H9 (cell line): ENCODE measurements around the gene THSD7A. TPM values are rescaled to one million over a fixed set of nuclear protein-coding genes. Genes with fewer than 3 reads are reported as not detected.

ENCODE experiments used
- DNase-seq: peaks from one replicate; pipeline ENCODE4 v3.0.0-alpha.2; 2017
- H2AFZ ChIP-seq: one replicate; pipeline ENCODE4 v1.6.1; 2013; ENCODE audit warnings: mild to moderate bottlenecking, low read length, control low read depth, moderate library complexity
- H2AK5ac ChIP-seq: 2 replicates; pipeline ENCODE4 v1.6.1; 2013; ENCODE audit warnings: low read length, control low read depth, mixed read lengths; ENCODE audit not compliant: insufficient read length
- H2BK120ac ChIP-seq: one replicate; pipeline ENCODE4 v1.6.1; 2013; ENCODE audit warnings: low read depth, mild to moderate bottlenecking, low read length, control low read depth, inconsistent platforms; ENCODE audit not compliant: poor library complexity, severe bottlenecking
- H2BK12ac ChIP-seq: 2 replicates; pipeline ENCODE4 v1.6.1; 2013; ENCODE audit warnings: low read length, control low read depth, mixed read lengths, low read depth; ENCODE audit not compliant: insufficient read length
- H2BK15ac ChIP-seq: 2 replicates; pipeline ENCODE4 v1.6.1; 2013; ENCODE audit warnings: low read depth, low read length, control low read depth
- H2BK20ac ChIP-seq: one replicate; pipeline ENCODE4 v1.6.1; 2013; ENCODE audit warnings: low read depth, mild to moderate bottlenecking, low read length, control low read depth, inconsistent platforms; ENCODE audit not compliant: poor library complexity, severe bottlenecking
- H2BK5ac ChIP-seq: 2 replicates; pipeline ENCODE4 v1.6.1; 2013; ENCODE audit warnings: low read length, control low read depth, mixed read lengths; ENCODE audit not compliant: insufficient read length
- H3K14ac ChIP-seq: 2 replicates; pipeline ENCODE4 v1.6.1; 2013; ENCODE audit warnings: low read length, control low read depth; ENCODE audit not compliant: insufficient read depth
- H3K18ac ChIP-seq: 2 replicates; pipeline ENCODE4 v1.6.1; 2013; ENCODE audit warnings: low read depth, mild to moderate bottlenecking, mixed read lengths, low read length, control low read depth; ENCODE audit not compliant: insufficient read length
- H3K23ac ChIP-seq: 2 replicates; pipeline ENCODE4 v1.6.1; 2013; ENCODE audit warnings: low read length, control low read depth, mixed read lengths, low read depth; ENCODE audit not compliant: insufficient read length
- H3K23me2 ChIP-seq: 2 replicates; pipeline ENCODE4 v1.6.1; 2013; ENCODE audit warnings: low read depth, mild to moderate bottlenecking, mixed read lengths, low read length, control low read depth; ENCODE audit not compliant: insufficient read length, poor library complexity, severe bottlenecking
- H3K27ac ChIP-seq: 2 replicates; pipeline ENCODE4 v1.5.1; 2013; ENCODE audit warnings: low read length, control low read depth, mixed read lengths, low read depth; ENCODE audit not compliant: insufficient read length
- H3K27me3 ChIP-seq: 2 replicates; pipeline ENCODE4 v1.6.1; 2013; ENCODE audit warnings: low read length, control low read depth, inconsistent platforms; ENCODE audit not compliant: insufficient read depth
- H3K4ac ChIP-seq: 2 replicates; pipeline ENCODE4 v1.6.1; 2013; ENCODE audit warnings: low read depth, mild to moderate bottlenecking, control low read depth, inconsistent platforms, low read length, moderate library complexity
- H3K4me1 ChIP-seq: 2 replicates; pipeline ENCODE4 v1.6.1; 2013; ENCODE audit warnings: low read length, control low read depth, inconsistent platforms; ENCODE audit not compliant: insufficient read depth
- H3K4me2 ChIP-seq: 2 replicates; pipeline ENCODE4 v1.6.1; 2013; ENCODE audit warnings: low read length, control low read depth, mixed read lengths; ENCODE audit not compliant: insufficient read length, insufficient read depth
- H3K56ac ChIP-seq: 2 replicates; pipeline ENCODE4 v1.6.1; 2013; ENCODE audit warnings: low read depth, mild to moderate bottlenecking, mixed read lengths, low read length, control low read depth; ENCODE audit not compliant: insufficient read length
- H3K79me1 ChIP-seq: 2 replicates; pipeline ENCODE4 v1.6.1; 2013; ENCODE audit warnings: low read depth, mild to moderate bottlenecking, moderate library complexity, low read length, control low read depth, inconsistent platforms; ENCODE audit not compliant: insufficient read depth, poor library complexity, severe bottlenecking
- H3K79me2 ChIP-seq: 2 replicates; pipeline ENCODE4 v1.6.1; 2013; ENCODE audit warnings: low read length, control low read depth, inconsistent platforms; ENCODE audit not compliant: insufficient read depth
- H3K9ac ChIP-seq: 2 replicates; pipeline ENCODE4 v1.6.1; 2013; ENCODE audit warnings: low read length, control low read depth, mixed read lengths; ENCODE audit not compliant: insufficient read length; ENCODE audit errors: extremely low read depth
- H3K9me3 ChIP-seq: one replicate; pipeline ENCODE4 v1.6.1; 2013; ENCODE audit warnings: low read depth, low read length, inconsistent platforms; ENCODE audit not compliant: control insufficient read depth
- H3T11ph ChIP-seq: one replicate; pipeline ENCODE4 v1.6.1; 2013; ENCODE audit warnings: mild to moderate bottlenecking, low read length, control low read depth, inconsistent platforms
- H4K20me1 ChIP-seq: one replicate; pipeline ENCODE4 v1.6.1; 2013; ENCODE audit not compliant: control insufficient read depth, insufficient read length, insufficient read depth
- H4K5ac ChIP-seq: 2 replicates; pipeline ENCODE4 v1.6.1; 2013; ENCODE audit warnings: low read depth, mild to moderate bottlenecking, mixed read lengths, low read length, control low read depth; ENCODE audit not compliant: insufficient read length
- H4K8ac ChIP-seq: replicated peaks from 2 replicates; pipeline ENCODE4 v1.6.1; 2013; ENCODE audit warnings: low read length, control low read depth, mixed read lengths, low read depth; ENCODE audit not compliant: insufficient read length
- H4K91ac ChIP-seq: 2 replicates; pipeline ENCODE4 v1.6.1; 2013; ENCODE audit warnings: low read depth, mild to moderate bottlenecking, moderate library complexity, mixed read lengths, low read length, control low read depth; ENCODE audit not compliant: insufficient read length
- H3K27ac Mint-ChIP-seq, 3 experiments: 2 replicates in 2 of 3; 3 replicates in 1 of 3; pipeline ENCODE4 v1.8.0; 2020 to 2021; ENCODE audit warnings: mixed read lengths in 3 of 3, mild to moderate bottlenecking in 1 of 3, moderate library complexity in 1 of 3
- H3K27me3 Mint-ChIP-seq: 2 replicates; pipeline ENCODE4 v1.8.0; 2021; ENCODE audit warnings: low read depth, mild to moderate bottlenecking, moderate library complexity, mixed read lengths
- H3K36me3 Mint-ChIP-seq, 3 experiments: 2 replicates in 2 of 3; 3 replicates in 1 of 3; pipeline ENCODE4 v1.8.0; 2020 to 2021; ENCODE audit warnings: low read depth in 3 of 3, mixed read lengths in 3 of 3; ENCODE audit not compliant: insufficient read depth in 1 of 3
- H3K4me1 Mint-ChIP-seq, 2 experiments: 2 replicates each; pipeline ENCODE4 v1.8.0; 2020; ENCODE audit warnings: mixed read lengths in 2 of 2
- H3K4me3 Mint-ChIP-seq, 2 experiments: 2 replicates in 1 of 2; 3 replicates in 1 of 2; pipeline ENCODE4 v1.8.0; 2020 to 2021; ENCODE audit warnings: mild to moderate bottlenecking in 2 of 2, mixed read lengths in 2 of 2, moderate library complexity in 1 of 2
- H3K9me3 Mint-ChIP-seq, 2 experiments: 2 replicates in 1 of 2; 3 replicates in 1 of 2; pipeline ENCODE4 v1.8.0; 2020; ENCODE audit warnings: mild to moderate bottlenecking in 2 of 2, mixed read lengths in 2 of 2, moderate library complexity in 1 of 2
- CTCF ChIP-seq: fragments of 200-600 bp; sonication (generic); conservative IDR thresholded peaks from 3 replicates; pipeline ENCODE4 v1.8.0; 2021; ENCODE audit warnings: antibody characterized with exemption, mild to moderate bottlenecking
- WGBS: extraction: QIAGEN DNeasy Blood & Tissue Kit; methylation state at CpG from one replicate; pipeline ENCODE4 v1.1.7; 2013; ENCODE audit warnings: missing lambda C conversion rate, low lambda C conversion rate, mixed read lengths; ENCODE audit not compliant: insufficient read length; ENCODE audit errors: extremely low coverage; 5-methylcytosine and 5-hydroxymethylcytosine counted together
- total RNA-seq: library from RNA; stranded (reverse); gene quantifications from 2 replicates; pipeline ENCODE4 v1.2.1, GENCODE V29; 2021

Gene THSD7A
- total RNA-seq, 1 experiment from 2014 or later: 0.42 TPM

- H3K4me2 ChIP-seq: no peak overlapping the region
- no peak overlapping the region for H3K27ac Mint-ChIP-seq
- no CpG with 5 or more reads among the region's 4 CpGs for WGBS
- no peaks in the 10 kb centered on the region for H3K27me3 Mint-ChIP-seq
- H3K36me3 Mint-ChIP-seq: peaks cover 18 to 20% (median 18%) of the 10 kb centered on the region in 3 experiments
- no peak overlapping the region for H3K23ac ChIP-seq
- H3K23me2 ChIP-seq: no peaks in the 10 kb centered on the region
- no peak overlapping the region for H4K5ac ChIP-seq
- no peak overlapping the region for H3K4ac ChIP-seq
- H4K20me1 ChIP-seq: no peaks in the 10 kb centered on the region
- H3K9me3 ChIP-seq: no peaks in the 10 kb centered on the region
- no peaks in the 10 kb centered on the region for H3K79me2 ChIP-seq
- H4K91ac ChIP-seq: no peak overlapping the region
- no peak overlapping the region for H3K56ac ChIP-seq
- no peak overlapping the region for H2AK5ac ChIP-seq
- H4K8ac ChIP-seq: no peak overlapping the region
- H3T11ph ChIP-seq: no peak overlapping the region
- H3K4me3 Mint-ChIP-seq: no peak overlapping the region
- TF ChIP-seq CTCF: no peak
- no peak overlapping the region for H2BK120ac ChIP-seq
- no peak overlapping the region for H2BK15ac ChIP-seq
- no peak overlapping the region for H2BK5ac ChIP-seq
- no peaks in the 10 kb centered on the region for H3K27me3 ChIP-seq
- no peaks in the 10 kb centered on the region for H3K79me1 ChIP-seq
- no peak overlapping the region for H3K18ac ChIP-seq
- H2AFZ ChIP-seq: no peak overlapping the region
- peaks cover 11 to 24% of the 10 kb centered on the region in 2 experiments for H3K4me1 Mint-ChIP-seq
- no peak overlapping the region for H3K14ac ChIP-seq
- H3K9ac ChIP-seq: no peak overlapping the region
- no peak overlapping the region for H3K27ac ChIP-seq
- no peaks in the 10 kb centered on the region for H3K4me1 ChIP-seq
- no peak for DNase-seq
- peaks cover 17 to 21% of the 10 kb centered on the region in 2 experiments for H3K9me3 Mint-ChIP-seq
- H2BK12ac ChIP-seq: no peak overlapping the region
- H2BK20ac ChIP-seq: no peak overlapping the region
These were observed 416.9 kb downstream of the THSD7A start for GRCh38 chr7:11415101-11415500.
